H9 (cell line): ENCODE results near the gene B3GNT5. TPM values are rescaled to one million over a fixed set of nuclear protein-coding genes. Genes with fewer than 3 reads are reported as not detected.

Experiments
- DNase-seq: peaks from one replicate; pipeline ENCODE4 v3.0.0-alpha.2; 2017
- H2AFZ ChIP-seq: one replicate; pipeline ENCODE4 v1.6.1; 2013; ENCODE audit warnings: mild to moderate bottlenecking, low read length, control low read depth, moderate library complexity
- H2AK5ac ChIP-seq: 2 replicates; pipeline ENCODE4 v1.6.1; 2013; ENCODE audit warnings: low read length, control low read depth, mixed read lengths; ENCODE audit not compliant: insufficient read length
- H2BK120ac ChIP-seq: one replicate; pipeline ENCODE4 v1.6.1; 2013; ENCODE audit warnings: low read depth, mild to moderate bottlenecking, low read length, control low read depth, inconsistent platforms; ENCODE audit not compliant: poor library complexity, severe bottlenecking
- H2BK12ac ChIP-seq: 2 replicates; pipeline ENCODE4 v1.6.1; 2013; ENCODE audit warnings: low read length, control low read depth, mixed read lengths, low read depth; ENCODE audit not compliant: insufficient read length
- H2BK15ac ChIP-seq: 2 replicates; pipeline ENCODE4 v1.6.1; 2013; ENCODE audit warnings: low read depth, low read length, control low read depth
- H2BK20ac ChIP-seq: one replicate; pipeline ENCODE4 v1.6.1; 2013; ENCODE audit warnings: low read depth, mild to moderate bottlenecking, low read length, control low read depth, inconsistent platforms; ENCODE audit not compliant: poor library complexity, severe bottlenecking
- H2BK5ac ChIP-seq: 2 replicates; pipeline ENCODE4 v1.6.1; 2013; ENCODE audit warnings: low read length, control low read depth, mixed read lengths; ENCODE audit not compliant: insufficient read length
- H3K14ac ChIP-seq: 2 replicates; pipeline ENCODE4 v1.6.1; 2013; ENCODE audit warnings: low read length, control low read depth; ENCODE audit not compliant: insufficient read depth
- H3K18ac ChIP-seq: 2 replicates; pipeline ENCODE4 v1.6.1; 2013; ENCODE audit warnings: low read depth, mild to moderate bottlenecking, mixed read lengths, low read length, control low read depth; ENCODE audit not compliant: insufficient read length
- H3K23ac ChIP-seq: 2 replicates; pipeline ENCODE4 v1.6.1; 2013; ENCODE audit warnings: low read length, control low read depth, mixed read lengths, low read depth; ENCODE audit not compliant: insufficient read length
- H3K23me2 ChIP-seq: 2 replicates; pipeline ENCODE4 v1.6.1; 2013; ENCODE audit warnings: low read depth, mild to moderate bottlenecking, mixed read lengths, low read length, control low read depth; ENCODE audit not compliant: insufficient read length, poor library complexity, severe bottlenecking
- H3K27ac ChIP-seq: 2 replicates; pipeline ENCODE4 v1.5.1; 2013; ENCODE audit warnings: low read length, control low read depth, mixed read lengths, low read depth; ENCODE audit not compliant: insufficient read length
- H3K27me3 ChIP-seq: 2 replicates; pipeline ENCODE4 v1.6.1; 2013; ENCODE audit warnings: low read length, control low read depth, inconsistent platforms; ENCODE audit not compliant: insufficient read depth
- H3K4ac ChIP-seq: 2 replicates; pipeline ENCODE4 v1.6.1; 2013; ENCODE audit warnings: low read depth, mild to moderate bottlenecking, control low read depth, inconsistent platforms, low read length, moderate library complexity
- H3K4me1 ChIP-seq: 2 replicates; pipeline ENCODE4 v1.6.1; 2013; ENCODE audit warnings: low read length, control low read depth, inconsistent platforms; ENCODE audit not compliant: insufficient read depth
- H3K4me2 ChIP-seq: 2 replicates; pipeline ENCODE4 v1.6.1; 2013; ENCODE audit warnings: low read length, control low read depth, mixed read lengths; ENCODE audit not compliant: insufficient read length, insufficient read depth
- H3K56ac ChIP-seq: 2 replicates; pipeline ENCODE4 v1.6.1; 2013; ENCODE audit warnings: low read depth, mild to moderate bottlenecking, mixed read lengths, low read length, control low read depth; ENCODE audit not compliant: insufficient read length
- H3K79me1 ChIP-seq: 2 replicates; pipeline ENCODE4 v1.6.1; 2013; ENCODE audit warnings: low read depth, mild to moderate bottlenecking, moderate library complexity, low read length, control low read depth, inconsistent platforms; ENCODE audit not compliant: insufficient read depth, poor library complexity, severe bottlenecking
- H3K79me2 ChIP-seq: 2 replicates; pipeline ENCODE4 v1.6.1; 2013; ENCODE audit warnings: low read length, control low read depth, inconsistent platforms; ENCODE audit not compliant: insufficient read depth
- H3K9ac ChIP-seq: 2 replicates; pipeline ENCODE4 v1.6.1; 2013; ENCODE audit warnings: low read length, control low read depth, mixed read lengths; ENCODE audit not compliant: insufficient read length; ENCODE audit errors: extremely low read depth
- H3K9me3 ChIP-seq: one replicate; pipeline ENCODE4 v1.6.1; 2013; ENCODE audit warnings: low read depth, low read length, inconsistent platforms; ENCODE audit not compliant: control insufficient read depth
- H3T11ph ChIP-seq: one replicate; pipeline ENCODE4 v1.6.1; 2013; ENCODE audit warnings: mild to moderate bottlenecking, low read length, control low read depth, inconsistent platforms
- H4K20me1 ChIP-seq: one replicate; pipeline ENCODE4 v1.6.1; 2013; ENCODE audit not compliant: control insufficient read depth, insufficient read length, insufficient read depth
- H4K5ac ChIP-seq: 2 replicates; pipeline ENCODE4 v1.6.1; 2013; ENCODE audit warnings: low read depth, mild to moderate bottlenecking, mixed read lengths, low read length, control low read depth; ENCODE audit not compliant: insufficient read length
- H4K8ac ChIP-seq: replicated peaks from 2 replicates; pipeline ENCODE4 v1.6.1; 2013; ENCODE audit warnings: low read length, control low read depth, mixed read lengths, low read depth; ENCODE audit not compliant: insufficient read length
- H4K91ac ChIP-seq: 2 replicates; pipeline ENCODE4 v1.6.1; 2013; ENCODE audit warnings: low read depth, mild to moderate bottlenecking, moderate library complexity, mixed read lengths, low read length, control low read depth; ENCODE audit not compliant: insufficient read length
- H3K27ac Mint-ChIP-seq, 3 experiments: 2 replicates in 2 of 3; 3 replicates in 1 of 3; pipeline ENCODE4 v1.8.0; 2020 to 2021; ENCODE audit warnings: mixed read lengths in 3 of 3, mild to moderate bottlenecking in 1 of 3, moderate library complexity in 1 of 3
- H3K27me3 Mint-ChIP-seq: 2 replicates; pipeline ENCODE4 v1.8.0; 2021; ENCODE audit warnings: low read depth, mild to moderate bottlenecking, moderate library complexity, mixed read lengths
- H3K36me3 Mint-ChIP-seq, 3 experiments: 2 replicates in 2 of 3; 3 replicates in 1 of 3; pipeline ENCODE4 v1.8.0; 2020 to 2021; ENCODE audit warnings: low read depth in 3 of 3, mixed read lengths in 3 of 3; ENCODE audit not compliant: insufficient read depth in 1 of 3
- H3K4me1 Mint-ChIP-seq, 2 experiments: 2 replicates each; pipeline ENCODE4 v1.8.0; 2020; ENCODE audit warnings: mixed read lengths in 2 of 2
- H3K4me3 Mint-ChIP-seq, 2 experiments: 2 replicates in 1 of 2; 3 replicates in 1 of 2; pipeline ENCODE4 v1.8.0; 2020 to 2021; ENCODE audit warnings: mild to moderate bottlenecking in 2 of 2, mixed read lengths in 2 of 2, moderate library complexity in 1 of 2
- H3K9me3 Mint-ChIP-seq, 2 experiments: 2 replicates in 1 of 2; 3 replicates in 1 of 2; pipeline ENCODE4 v1.8.0; 2020; ENCODE audit warnings: mild to moderate bottlenecking in 2 of 2, mixed read lengths in 2 of 2, moderate library complexity in 1 of 2
- CTCF ChIP-seq: fragments of 200-600 bp; sonication (generic); conservative IDR thresholded peaks from 3 replicates; pipeline ENCODE4 v1.8.0; 2021; ENCODE audit warnings: antibody characterized with exemption, mild to moderate bottlenecking
- WGBS: extraction: QIAGEN DNeasy Blood & Tissue Kit; methylation state at CpG from one replicate; pipeline ENCODE4 v1.1.7; 2013; ENCODE audit warnings: missing lambda C conversion rate, low lambda C conversion rate, mixed read lengths; ENCODE audit not compliant: insufficient read length; ENCODE audit errors: extremely low coverage; 5-methylcytosine and 5-hydroxymethylcytosine counted together
- total RNA-seq: library from RNA; stranded (reverse); gene quantifications from 2 replicates; pipeline ENCODE4 v1.2.1, GENCODE V29; 2021

Gene B3GNT5
- total RNA-seq, 1 experiment from 2014 or later = 7.3 TPM

GRCh38 chr3:183227586-183227985 is 25.5 kb upstream of the B3GNT5 start:
- Histone ChIP-seq H3K23me2 (no peaks in the 10 kb centered on the region), H3K27ac (no peak overlapping the region), H3K14ac (no peak overlapping the region), H2BK15ac (no peak overlapping the region), H3K4me1 (no peaks in the 10 kb centered on the region), H2BK12ac (no peak overlapping the region), H2AFZ (no peak overlapping the region), H3K79me2 (no peaks in the 10 kb centered on the region), H2BK20ac (no peak overlapping the region), H2AK5ac (no peak overlapping the region), H2BK5ac (no peak overlapping the region), H3K4me2 (no peak overlapping the region), H3K9me3 (no peaks in the 10 kb centered on the region), H3K27me3 (no peaks in the 10 kb centered on the region), H3K18ac (no peak overlapping the region), H3K4ac (no peak overlapping the region), H4K5ac (no peak overlapping the region), H3K56ac (no peak overlapping the region), H4K91ac (no peak overlapping the region), H3K9ac (no peak overlapping the region), H2BK120ac (no peak overlapping the region), H4K8ac (no peak overlapping the region), H3K79me1 (no peaks in the 10 kb centered on the region), H3K23ac (no peak overlapping the region), H4K20me1 (no peaks in the 10 kb centered on the region), H3T11ph (no peak overlapping the region)
- H3K36me3 Mint-ChIP-seq = no peaks in the 10 kb centered on the region
- no peak overlapping the region for H3K27ac Mint-ChIP-seq
- no peaks in the 10 kb centered on the region for H3K27me3 Mint-ChIP-seq
- no peak for TF ChIP-seq CTCF
- no peaks in the 10 kb centered on the region for H3K9me3 Mint-ChIP-seq
- H3K4me1 Mint-ChIP-seq = no peaks in the 10 kb centered on the region
- no CpG with 5 or more reads among the region's 4 CpGs for WGBS
- H3K4me3 Mint-ChIP-seq = no peak overlapping the region
- DNase-seq = no peak
